HG03280 (cell line): ENCODE measurements around the gene RNF6.

Experiments used
- ATAC-seq: cut with Tn5 transposase; IDR thresholded peaks from one replicate; pipeline ENCODE4 v1.9.1; 2021; ENCODE audit warnings: mild to moderate bottlenecking, moderate library complexity; ENCODE audit not compliant: unreplicated experiment

The RNF6 gene

DNA sequence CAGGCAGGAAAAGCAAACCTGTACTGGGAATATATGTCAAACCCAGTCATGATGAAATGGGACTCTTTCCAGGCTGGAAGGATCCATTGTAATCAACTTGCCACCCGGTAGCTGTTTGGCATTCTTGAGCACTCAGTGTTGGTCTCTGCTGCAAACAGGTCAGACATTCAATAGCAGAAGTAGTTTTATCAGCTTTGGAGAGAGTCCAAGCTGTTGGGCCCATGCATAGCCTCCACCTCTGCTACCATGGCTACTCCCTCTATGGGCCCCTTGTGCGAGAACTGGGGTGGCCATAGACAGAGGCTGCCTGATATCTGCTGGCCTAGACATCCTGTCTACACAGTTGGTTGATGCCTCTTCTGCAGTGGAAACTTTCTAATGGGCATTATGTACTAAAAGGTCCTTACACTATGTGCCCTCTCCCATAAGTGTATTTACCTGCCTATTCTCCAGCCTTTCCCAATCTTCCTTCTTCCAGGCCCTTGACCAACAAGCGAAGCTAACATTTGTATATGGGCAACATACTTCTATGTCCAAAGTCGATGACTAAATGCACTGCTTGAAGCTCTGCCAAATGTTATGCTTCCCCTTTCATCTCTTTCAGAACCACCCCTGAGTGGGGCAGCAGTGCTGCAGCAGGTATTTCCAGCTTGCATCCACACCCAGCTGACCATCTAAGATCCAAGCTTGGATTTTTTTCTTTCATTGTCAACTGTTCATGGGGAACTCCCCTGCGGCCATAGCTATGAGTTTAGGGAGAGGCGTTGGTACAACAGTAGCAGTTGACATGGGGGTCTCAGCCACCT is 5.3 kb upstream of the RNF6 start:
- ATAC-seq, result no peak

- ATAC-seq, result no peak
Observed at GRCh38 chr13:26225896-26226617, 3.9 kb upstream of the RNF6 start.

- ATAC-seq, result peak; percentile 41
Observed at GRCh38 chr13:26222520-26223046, 469 bp upstream of the RNF6 start.

DNA sequence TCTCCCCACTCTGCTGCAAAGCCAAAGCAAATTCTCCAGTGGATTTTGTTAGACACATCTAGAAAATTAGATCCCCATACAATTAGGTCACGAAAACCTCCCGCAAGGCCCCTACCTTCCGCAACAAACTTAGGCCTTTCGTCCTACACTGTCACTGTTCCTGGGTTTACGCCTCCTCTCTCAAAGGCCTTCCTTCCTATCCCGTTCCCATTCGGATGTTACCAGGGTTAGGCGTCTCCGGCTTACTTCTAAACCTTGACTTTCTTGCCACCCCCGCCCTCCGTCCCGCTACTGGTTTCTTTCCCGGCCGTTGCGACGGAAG is 754 bp downstream of the RNF6 start:
- peak; percentile 22 for ATAC-seq

- no peak for ATAC-seq
Observed at GRCh38 chr13:26220575-26220974, 1.5 kb downstream of the RNF6 start.

- ATAC-seq, result no peak
Observed at GRCh38 chr13:26219726-26220125, 2.4 kb downstream of the RNF6 start.

- ATAC-seq, result no peak
Observed at GRCh38 chr13:26216042-26216441, 6.1 kb downstream of the RNF6 start.

GRCh38 chr13:26213982-26214381 is 8.1 kb downstream of the RNF6 start:
- no peak for ATAC-seq

GRCh38 chr13:26213345-26213744 is 8.8 kb downstream of the RNF6 start:
- ATAC-seq, result no peak

- no peak for ATAC-seq
Observed at GRCh38 chr13:26208287-26208686, 13.8 kb downstream of the RNF6 start.

GRCh38 chr13:26202365-26202972 is 19.6 kb downstream of the RNF6 start:
- ATAC-seq, result no peak

- no peak for ATAC-seq
Observed at GRCh38 chr13:26200811-26201210, 21.3 kb downstream of the RNF6 start.

- no peak for ATAC-seq
Observed at GRCh38 chr13:26198116-26198515, 24.0 kb downstream of the RNF6 start.

GRCh38 chr13:26197298-26197697 is 24.8 kb downstream of the RNF6 start:
- no peak for ATAC-seq

DNA sequence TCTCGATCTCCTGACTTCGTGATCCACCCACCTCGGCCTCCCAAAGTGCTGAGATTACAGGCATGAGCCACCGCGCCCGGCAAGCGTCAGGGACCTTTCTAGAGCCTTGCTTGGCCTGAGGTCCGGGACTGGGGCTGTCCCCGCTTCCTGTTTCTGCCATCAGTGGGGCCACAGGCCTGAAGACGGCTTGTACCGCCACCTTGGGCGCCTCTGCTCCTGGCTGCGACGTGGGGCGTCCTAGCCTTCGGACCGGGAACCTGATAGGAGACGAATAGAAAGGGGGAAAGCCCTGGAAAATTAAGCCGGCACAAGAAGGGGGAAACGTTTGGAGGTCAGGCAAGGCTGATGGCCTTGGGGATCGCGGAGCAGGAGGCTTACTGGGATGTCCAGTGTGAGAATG is 35.1 kb downstream of the RNF6 start:
- ATAC-seq, result no peak

DNA sequence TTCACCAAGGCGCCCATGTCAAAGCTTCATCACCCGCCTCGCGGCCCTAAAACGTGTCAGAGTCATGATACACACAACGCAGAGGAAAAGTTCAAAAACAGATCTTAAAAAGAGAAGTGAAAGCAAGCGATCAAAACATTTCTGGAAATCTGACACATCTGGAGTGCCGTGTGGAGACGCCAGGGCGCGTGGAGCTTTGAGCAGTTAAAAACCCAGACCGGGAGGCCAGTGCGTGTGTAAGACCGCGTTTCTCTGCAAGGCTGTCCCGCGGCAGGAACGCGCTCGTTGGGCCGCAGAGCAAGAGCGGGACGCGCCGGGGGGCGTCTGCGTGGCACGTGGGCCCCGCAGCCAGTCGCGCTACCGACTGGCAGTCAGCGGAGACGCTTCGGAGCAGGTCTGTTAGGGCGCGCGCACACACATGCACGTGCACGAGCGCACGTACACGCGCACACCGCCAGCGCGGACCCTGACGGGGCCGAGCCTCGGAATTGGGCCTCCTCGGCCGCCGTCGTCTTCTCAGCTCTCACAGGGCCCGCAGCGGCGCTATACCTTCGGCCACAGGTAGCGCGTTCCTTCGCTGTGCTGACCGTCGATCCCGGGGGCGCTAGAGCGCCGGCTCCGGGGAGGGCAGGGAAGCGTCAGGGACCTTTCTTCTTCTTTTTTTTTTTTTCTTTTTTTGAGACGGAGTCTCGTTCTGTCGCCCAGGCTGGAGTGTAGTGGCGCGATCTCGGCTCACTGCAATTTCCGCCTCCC is 35.8 kb downstream of the RNF6 start:
- peak; percentile 88 for ATAC-seq

GRCh38 chr13:26185720-26186117 is 36.4 kb downstream of the RNF6 start:
- ATAC-seq, result peak; percentile 4

- peak; percentile 43 for ATAC-seq
Observed at GRCh38 chr13:26184791-26185250, 37.3 kb downstream of the RNF6 start.

DNA sequence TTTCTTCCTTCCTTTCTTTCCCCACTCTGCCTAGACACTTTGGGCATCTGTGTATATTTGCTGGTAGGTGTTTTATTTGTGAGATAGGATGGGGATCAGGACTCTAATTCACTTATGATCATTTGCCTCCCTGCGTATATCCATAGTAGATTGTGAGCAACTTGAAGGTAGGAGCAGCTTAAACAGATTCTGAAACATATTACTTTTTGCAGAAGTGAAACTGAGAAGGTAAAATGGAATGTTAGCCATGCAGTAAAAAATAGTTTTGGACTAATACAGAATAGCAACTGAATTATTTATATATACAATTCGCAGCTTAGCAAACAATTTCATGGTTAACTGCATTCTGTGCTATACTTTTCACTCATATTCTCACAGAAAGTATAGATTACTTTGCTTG is 38.7 kb downstream of the RNF6 start:
- no peak for ATAC-seq

GRCh38 chr13:26179344-26179743 is 42.8 kb downstream of the RNF6 start:
- ATAC-seq, result no peak

DNA sequence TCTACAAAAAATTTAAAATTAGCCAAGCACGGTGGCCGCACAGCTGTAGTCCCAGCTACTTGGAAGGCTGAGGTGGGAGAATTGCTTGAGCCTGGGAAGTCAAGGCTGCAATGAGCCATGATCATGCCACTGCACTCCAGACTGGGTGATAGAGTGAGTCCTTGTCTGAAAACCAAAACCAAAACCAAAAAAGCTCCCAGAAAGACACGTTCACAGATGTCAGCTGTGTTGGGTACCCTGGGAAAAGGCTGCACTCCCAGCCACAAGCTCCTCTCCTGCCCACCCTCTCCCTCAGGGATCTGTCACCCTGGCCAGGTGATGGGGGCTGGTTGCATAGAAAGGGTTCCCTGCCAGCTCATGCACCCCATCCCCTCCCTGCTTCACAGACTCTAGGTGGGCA is 53.3 kb downstream of the RNF6 start:
- ATAC-seq, result no peak
